Activated CD8-positive, alpha-beta memory T cell treated with anti-CD3 and anti-CD28 coated beads for 4 hours (primary cell): ENCODE data around the gene EPSTI1.
"Not testable (repeated sequence)": the region's sequence is repeated elsewhere in the genome, so short reads cannot be mapped to it uniquely, and the experiment has no call there.

ENCODE experiments used
- DNase-seq, 2 donors: peaks; one replicate each; pipeline ENCODE4 v3.0.0-alpha.2; 2020; ENCODE audit warnings: low read depth in 2 of 2

The EPSTI1 gene

DNA sequence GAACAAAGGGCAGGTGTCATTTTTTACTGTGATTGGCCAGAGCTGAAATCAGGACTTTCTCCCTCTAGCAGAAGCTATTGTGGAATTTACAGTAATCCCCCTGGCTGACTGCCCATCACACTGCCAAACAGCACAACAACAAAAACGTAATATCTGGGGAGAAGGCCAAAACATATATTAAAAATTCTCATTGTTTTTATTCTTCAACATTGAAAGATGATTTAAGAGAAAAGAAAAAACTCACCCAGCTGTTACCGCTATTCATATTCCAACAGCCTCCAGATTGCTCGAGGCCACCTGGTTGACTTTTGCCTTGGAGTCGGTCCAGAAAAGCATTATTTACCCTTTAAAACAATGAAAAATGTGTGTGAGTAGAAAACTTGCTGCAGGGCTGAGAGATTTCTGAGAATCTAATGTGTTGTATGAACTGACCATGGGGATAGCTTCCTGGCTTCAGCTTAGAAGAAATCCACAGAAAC is 97.2 kb downstream of the EPSTI1 start:
- no peak for DNase-seq

DNA sequence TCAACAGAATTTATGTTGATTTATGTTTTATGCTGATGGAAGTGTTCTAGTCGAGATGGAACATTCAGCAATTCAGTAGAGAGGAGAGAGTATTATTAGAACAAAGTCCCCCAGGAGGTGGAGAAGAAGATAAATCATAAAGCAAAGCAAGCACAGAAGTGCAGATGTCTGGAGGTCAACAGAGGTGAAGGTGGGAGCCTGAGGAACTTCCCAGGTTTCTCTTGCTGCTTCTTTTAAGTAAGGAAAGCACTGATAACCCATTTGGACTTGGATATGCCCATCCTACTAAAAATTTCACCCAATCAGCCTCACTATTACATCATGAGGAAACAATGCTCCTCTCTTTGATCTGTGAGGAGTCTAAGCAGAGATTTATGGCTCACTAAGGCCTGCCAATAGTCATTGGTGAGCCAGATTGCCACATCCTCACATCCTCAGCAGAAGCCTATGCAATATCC is 98.8 kb downstream of the EPSTI1 start:
- DNase-seq = no peak

DNA sequence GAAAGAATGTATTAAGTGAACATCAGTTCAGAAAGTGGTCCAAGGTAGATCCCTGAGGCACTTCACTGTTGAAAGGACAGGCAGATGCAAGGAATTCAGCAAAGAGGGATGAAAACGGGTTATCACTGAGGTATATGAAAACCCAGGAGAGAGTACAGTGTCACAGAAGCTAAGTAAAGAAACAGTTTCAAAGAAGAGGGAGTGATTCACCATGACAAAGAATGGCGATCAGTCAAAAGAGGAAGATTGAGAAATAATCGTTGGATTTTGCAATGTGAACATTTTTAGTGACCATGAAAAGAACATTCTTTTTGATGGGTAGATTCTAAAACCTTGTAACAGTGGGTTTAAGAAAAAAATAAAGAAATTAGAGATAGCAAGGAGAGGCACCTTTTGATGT is 99.3 kb downstream of the EPSTI1 start:
- no peak for DNase-seq

- no peak for DNase-seq
Observed at GRCh38 chr13:42891591-42891990, 100.5 kb downstream of the EPSTI1 start.

DNA sequence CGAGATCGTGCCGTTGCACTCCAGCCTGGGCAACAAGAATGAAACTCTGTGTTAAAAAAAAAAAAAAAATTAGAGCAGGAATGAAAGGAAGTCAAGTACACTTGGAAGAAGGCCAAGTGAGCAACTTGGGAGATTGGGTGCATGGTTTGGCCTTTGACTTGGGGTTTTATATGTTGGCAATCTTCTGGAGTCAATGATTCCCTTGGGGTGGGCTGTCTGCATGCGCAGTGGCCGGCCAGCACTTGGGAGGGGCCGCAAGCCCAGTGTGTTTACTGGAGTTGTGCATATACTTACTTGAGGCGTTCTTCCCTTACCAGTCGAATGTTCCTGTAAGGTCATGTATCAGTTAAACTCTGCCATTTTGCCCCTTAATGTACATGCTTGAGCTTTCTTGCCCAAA is 106.7 kb downstream of the EPSTI1 start:
- DNase-seq = no peak

GRCh38 chr13:42883771-42884467 is 108.1 kb downstream of the EPSTI1 start:
- no peak for DNase-seq

DNA sequence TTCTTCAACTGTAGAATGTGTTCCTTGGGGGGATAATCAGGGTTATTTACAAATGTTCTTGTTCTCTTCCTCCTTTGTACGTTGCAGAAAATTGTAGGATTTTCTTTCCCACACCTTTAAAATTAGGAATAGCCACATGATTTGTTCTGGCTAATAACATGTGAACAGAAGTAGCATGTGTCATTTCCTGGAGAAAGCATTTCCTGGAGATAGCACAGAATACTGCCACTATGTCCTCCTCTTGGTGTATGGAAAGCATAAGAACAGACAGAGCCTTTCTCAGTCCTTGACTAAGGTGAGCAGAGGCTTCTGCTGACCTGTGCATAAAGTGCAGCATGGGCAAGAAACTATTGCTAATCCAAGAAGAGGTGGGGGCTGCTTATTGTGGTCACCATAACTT is 108.9 kb downstream of the EPSTI1 start:
- no peak for DNase-seq

DNA sequence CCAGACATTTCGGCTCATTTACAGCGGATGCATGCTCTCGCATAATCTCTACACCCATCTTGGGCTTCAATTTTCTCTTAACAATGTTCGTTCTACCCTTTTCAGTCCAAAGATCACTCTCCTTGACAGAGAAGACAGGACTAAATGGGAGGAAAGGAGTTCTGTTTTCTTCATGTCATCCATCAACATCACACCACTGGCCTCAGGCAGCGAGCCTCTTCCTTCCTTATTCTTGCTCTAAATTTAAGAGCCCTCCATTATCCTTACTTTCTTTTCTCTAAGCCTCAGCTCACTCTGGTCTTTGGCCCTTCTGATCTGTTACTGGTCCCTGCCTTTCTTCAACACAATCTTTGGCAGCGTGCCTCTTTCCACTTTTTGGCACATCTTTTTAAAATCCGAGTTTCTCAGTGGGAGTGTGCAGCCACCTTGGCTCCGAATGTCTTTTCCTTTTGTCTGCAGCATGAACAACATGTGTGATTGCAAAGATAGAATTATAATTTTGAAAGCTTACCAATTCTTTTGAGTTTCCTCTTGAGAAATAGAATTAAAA is 111.9 kb downstream of the EPSTI1 start:
- DNase-seq = no peak

- DNase-seq = no peak
Observed at GRCh38 chr13:42878721-42879120, 113.3 kb downstream of the EPSTI1 start.

- no peak for DNase-seq
Observed at GRCh38 chr13:42876887-42877545, 115.0 kb downstream of the EPSTI1 start.

DNA sequence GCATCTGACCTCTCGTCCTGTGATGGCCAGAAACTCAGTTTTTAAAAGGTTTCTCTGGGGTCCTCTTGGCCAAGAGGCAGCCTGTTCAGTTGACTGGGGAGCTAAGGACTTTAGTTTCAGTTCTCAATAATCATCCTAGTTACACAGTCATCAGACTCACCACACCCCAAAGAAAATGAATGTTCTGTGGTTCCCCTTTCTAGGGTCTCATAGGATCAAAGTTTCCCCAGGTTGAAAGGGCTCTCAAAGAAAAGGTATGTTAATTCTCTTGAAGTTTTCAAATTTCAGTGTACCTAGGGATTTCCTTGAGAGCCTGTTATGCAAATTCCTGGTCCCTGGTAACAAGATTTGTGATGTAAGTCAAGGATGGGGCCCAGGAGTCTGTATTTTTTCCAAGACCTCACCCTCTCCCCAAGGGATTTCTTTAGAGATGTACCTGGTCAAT is 115.7 kb downstream of the EPSTI1 start:
- no peak for DNase-seq

DNA sequence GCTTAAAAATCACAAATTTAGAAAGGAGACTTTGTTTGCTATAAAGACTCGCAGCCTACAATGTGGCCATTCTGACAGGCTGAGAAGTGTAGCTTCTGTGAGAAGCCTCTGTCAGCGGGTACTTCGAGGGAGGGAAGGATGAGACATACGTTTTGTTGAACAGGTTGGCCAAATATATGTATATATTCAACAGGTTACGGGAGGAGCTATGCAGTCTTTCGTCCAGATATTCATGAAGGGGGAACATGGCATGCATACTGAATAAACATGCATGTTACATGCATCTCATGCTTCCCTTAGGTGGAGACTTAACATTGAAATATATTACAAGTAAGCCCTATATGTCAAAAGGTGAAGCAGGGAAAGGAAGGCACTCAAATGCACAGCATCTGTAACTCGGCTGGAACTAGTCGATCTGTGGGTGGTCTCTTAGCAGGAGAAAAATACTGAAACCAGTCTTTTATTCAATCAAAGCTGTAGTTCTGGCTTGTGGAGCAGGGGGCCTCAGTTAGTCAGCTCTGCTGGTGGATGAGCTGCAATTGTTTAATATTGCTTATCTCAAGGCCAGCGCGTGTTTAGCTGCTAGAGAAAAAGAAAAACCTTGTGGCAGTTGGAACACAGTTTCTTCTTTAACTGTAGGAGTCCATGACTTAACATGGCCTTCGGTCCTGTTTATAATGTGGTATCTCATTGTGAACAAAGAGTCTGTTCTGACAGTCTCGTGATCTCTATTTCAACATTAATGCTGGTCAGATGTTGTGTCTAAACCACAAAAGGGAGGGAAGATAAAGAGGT is 116.4 kb downstream of the EPSTI1 start:
- no peak for DNase-seq

DNA sequence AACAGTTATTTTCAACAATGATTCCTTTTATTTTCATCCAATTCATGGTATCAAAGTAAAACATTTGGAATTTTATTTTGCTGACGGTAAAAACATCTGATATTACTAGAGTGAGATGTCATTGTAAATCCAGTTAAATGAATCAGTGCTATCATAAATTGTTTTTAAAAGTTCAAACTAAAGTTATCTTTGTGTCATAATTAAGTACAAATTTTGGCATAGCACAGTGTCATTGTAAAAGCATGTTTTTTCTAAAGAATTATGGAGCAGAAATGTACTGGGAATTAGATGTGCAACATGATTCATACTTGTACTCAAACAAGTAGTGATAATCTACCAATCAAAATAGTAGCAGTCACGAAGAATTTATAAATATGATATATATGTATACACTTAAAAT is 117.8 kb downstream of the EPSTI1 start:
- DNase-seq = no peak

- DNase-seq = no peak
Observed at GRCh38 chr13:42873081-42873480, 119.0 kb downstream of the EPSTI1 start.

GRCh38 chr13:42867232-42867631 is 124.8 kb downstream of the EPSTI1 start:
- DNase-seq = no peak

DNA sequence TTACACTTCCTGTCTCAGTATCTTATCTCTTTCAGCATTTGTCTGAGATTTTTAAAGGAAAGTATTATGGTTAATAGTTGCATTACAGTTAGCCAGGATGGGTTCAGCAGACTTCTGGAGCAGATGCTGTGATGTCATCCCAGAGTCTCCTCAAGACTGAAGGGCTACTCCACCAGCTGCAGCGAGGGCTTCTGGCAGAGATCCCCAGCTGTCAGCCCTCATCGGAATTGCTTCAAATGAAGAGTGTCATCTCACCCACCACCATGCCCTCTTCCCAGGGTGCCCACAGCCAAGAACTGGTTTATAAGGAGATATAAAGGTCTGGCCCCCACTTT is 126.3 kb downstream of the EPSTI1 start:
- DNase-seq = no peak

DNA sequence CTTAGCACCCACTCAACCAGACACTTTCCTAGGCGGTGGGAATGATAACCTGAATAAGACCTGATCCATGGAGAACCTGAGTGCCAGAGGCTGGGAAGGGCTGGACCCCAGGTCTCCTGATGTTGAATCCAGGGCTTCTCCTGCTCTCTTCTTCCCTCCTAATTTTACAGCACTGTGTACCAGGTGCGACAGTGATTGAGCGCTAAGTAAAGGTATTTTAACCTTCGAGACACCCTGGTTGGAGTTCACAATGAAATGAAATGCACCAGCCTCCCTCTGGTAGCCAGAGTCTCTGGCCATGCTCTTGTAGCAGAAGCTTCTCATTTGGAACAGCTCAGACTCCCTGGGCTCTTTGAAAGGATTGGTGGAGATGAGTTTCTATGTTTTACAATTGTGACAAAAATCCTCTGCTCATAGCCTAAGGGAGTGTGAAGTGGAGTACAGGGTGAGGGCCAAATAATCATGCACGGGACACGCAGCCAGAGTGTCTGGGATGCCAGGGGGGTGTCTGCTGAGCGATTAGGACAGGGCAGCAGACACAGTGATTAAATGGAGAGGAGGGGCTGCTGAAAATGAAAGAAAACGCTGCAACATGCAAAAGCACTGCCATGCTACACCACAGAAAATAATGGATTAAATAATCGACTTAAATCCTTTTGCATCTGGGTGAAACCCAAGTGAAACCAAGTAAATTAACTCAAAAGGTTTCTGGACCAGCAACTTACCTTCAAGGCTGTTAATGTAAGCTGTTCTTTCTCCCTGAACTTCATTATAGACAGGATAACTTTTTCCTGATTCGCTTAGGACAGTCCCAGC is 126.9 kb downstream of the EPSTI1 start:
- no peak for DNase-seq

- not testable (repeated sequence) for DNase-seq
Observed at GRCh38 chr13:42862370-42862769, 129.7 kb downstream of the EPSTI1 start.

DNA sequence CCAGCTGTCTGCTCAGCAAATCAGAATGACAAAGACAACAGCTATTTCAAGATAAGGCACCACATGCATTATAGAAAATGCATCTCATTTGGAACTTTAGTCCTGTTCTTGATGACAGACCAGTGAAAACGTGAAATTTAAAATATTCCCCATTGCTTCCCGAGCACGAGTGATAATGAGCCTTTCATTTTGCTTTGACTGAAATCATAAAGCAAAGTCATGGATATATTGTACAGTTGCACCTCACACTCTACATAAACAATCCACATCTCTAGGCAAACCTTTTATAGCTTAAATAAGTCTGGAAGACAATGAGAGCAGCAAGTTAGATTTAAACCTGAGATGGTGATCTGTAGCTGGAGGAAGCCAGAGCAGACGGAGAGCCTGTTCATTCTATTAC is 131.6 kb downstream of the EPSTI1 start:
- no peak for DNase-seq

DNA sequence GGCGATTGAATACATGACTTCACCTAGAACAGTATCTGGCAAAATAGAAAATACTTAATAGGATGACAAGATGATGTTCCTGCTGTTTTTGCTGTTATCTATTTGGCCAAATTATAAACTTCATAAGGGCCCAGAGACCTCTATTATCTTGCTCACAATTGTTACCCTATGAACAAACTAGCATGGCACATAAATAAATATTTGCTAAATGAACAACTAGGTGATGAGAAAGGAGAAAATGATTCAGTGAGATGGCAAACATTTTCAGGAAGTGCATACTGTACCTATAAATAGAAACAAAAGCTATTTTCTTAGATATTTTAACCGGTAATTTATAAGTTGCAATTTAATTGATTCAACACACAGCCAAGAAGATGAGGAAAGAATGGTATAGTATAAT is 132.3 kb downstream of the EPSTI1 start:
- DNase-seq = no peak

DNA sequence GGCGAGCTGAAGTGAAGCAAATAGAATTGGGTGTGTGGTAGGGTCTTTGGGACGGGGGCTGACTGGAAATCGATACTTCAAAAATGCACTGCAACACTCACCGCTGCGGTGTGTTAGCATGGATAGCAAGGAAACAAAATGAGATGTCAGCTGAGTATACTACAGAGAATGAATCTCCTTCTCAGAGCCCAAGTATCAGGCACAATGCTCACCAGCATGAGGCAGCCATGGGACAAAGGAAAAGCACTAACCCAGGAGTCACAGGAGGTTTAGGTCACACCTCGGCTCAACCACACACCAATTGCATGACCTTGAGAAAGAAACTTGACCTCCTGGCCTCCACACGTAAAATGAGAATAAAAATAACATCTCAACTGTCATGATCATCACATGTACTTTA is 136.6 kb downstream of the EPSTI1 start:
- DNase-seq = no peak

DNA sequence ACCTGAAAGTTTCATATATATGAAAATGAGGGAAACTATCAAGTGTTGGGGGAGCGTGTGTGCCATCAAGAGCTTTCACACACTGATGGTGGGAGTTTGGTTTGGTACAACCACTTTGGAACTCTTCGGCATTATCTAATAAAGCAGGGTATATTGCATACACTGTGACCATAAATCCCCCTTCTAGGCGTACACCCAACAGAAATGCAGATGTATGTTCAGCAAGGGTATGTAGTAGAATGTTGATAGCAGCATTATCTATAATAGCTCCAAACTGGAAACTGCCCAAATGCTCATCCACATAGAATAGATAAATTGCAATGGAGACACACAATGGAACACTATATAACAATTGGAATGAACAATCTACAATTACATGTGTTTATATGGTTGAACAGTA is 139.9 kb downstream of the EPSTI1 start:
- no peak for DNase-seq
